Non-pigmented ciliary epithelial cell (primary cell): ENCODE measurements around the gene CD24.
"Not testable (repeated sequence)": the region's sequence is repeated elsewhere in the genome, so short reads cannot be mapped to it uniquely, and the experiment has no call there.

Experiments
- DNase-seq: peaks from one replicate; pipeline ENCODE4 v3.0.0-alpha.2; 2010; ENCODE audit warnings: low read depth

The CD24 gene

DNA sequence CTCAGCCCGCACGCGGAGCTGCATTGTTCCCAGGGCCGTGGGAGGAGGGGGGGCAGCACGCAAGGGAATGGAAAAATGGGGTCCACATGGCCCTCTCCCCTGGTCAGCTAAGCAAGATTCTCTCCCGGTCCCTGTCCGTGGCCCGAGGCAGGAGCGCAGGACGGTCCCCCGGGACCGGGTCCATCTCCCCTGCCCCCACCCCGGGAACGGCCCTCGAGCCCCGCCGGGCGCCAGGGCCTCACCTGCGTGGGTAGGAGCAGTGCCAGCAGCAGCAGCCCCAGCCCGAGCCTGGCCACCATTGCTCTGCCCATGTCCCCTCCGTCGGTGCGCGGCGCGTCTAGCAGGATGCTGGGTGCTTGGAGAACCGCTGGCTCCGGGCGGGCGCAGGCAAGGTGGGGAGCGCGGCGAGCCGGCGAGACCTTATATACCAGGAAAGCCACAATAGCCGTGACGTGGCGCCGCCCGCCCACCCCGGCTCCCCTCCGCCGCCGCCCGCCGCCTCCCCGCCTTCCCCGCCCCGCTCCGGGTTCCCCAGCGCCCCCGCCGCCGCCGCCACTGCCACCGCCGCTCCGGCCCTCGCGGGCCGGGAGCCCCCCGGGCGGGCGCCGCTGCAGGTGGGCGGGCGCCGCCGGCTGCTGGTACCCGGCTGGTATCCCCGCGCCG lies at the start of gene CD24:
Gene CD24 (minus strand): TSS at position 394 of the 663 bp plus-strand sequence. CDS start 83 bp downstream, at position 311.
- DNase-seq, result no peak

DNA sequence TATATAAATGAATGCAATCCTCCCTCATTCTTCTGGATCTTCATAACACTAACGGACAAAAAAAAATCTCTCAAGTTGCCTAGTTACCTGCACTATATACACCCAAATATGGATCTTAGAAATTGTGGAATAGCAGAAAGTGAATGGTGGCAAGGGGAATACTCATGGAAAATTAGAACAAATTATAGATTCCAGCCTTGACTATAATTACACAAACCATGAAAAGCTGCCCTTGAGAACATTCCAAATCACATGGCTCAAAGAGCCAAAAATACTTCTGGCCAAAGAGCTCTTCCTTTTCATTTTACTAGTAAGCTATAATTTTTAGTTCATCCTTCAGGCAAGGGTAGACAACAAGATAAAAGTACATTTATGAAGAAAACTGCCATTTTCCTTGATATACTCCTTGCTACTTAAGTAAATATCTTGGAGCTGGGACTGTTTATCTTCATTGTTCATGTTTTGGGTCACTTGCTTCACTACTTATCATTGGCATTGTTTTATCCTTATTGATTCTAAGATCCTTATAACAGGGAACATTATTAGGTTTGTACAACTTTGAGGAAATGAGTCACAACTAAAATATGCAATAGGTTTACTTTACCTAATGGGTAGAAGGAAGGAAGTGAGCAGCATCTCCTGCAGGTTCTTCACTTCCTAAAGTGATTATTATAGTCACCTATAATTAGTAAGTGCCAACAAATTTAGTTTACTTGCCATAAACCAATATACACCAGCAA lies 47.1 kb upstream of the CD24 start:
- no peak for DNase-seq

- DNase-seq, result no peak
Observed at GRCh38 chr6:107020239-107020638, 45.7 kb upstream of the CD24 start.

GRCh38 chr6:107019628-107020027 lies 45.1 kb upstream of the CD24 start:
- DNase-seq, result not testable (repeated sequence)

- no peak for DNase-seq
Observed at GRCh38 chr6:107019047-107019446, 44.5 kb upstream of the CD24 start.

GRCh38 chr6:107009499-107009898 lies 35.0 kb upstream of the CD24 start:
- DNase-seq, result no peak

DNA sequence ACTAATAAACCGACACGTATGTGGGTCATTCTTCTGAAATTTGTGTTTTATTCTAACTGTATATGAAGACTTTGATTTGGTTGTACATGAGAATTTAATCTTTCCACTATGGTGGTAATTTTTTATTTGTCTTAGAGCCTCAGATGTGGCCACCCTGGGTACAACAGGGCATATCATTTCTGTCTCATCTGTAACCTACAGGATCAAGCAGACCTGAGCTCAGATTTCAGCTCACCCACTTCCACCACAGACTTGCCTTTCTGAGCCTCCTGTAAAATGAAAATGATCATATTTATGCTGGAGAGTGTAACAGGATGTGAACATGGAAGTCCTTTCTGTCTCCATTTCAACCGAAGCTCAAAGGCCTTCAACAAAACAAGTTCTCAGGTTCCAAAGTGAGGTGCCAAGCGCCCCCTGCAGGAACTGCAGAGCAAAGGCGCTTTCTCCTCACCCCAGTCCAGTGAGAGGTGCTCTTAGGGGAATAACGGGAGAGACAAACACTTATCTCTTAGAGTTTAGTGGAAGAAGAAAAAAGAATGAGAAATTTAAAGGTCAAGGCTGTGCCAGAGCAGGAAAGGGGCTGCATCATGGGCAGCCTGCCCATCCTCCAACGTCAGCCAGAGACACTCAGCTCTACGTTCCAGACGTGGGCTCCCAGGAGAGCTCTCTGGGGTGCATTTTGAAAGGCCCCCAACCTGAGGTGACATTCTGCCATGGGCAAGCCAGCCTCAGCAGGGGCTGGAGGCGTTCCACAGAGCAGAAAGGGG lies 23.0 kb upstream of the CD24 start:
- peak; percentile 5 for DNase-seq

DNA sequence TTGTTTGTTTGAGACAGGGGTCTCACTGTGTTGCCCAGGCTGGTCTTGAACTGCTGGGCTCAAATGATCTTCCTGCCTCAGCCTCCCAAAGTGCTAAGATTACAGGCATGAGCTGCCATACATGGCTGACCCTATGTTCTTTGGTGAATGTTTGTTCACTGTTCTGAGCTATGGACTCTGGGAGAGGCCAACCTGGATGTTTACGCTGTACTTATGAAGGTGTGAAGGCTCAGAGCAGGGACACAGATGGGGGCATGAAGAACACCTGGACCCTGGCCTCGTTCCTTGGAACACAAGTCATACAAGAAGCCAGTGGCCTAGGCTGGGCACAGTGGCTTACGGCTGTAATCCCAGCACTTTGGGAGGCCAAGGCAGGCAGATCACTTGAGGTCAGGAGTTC lies 21.1 kb upstream of the CD24 start:
- DNase-seq, result no peak

DNA sequence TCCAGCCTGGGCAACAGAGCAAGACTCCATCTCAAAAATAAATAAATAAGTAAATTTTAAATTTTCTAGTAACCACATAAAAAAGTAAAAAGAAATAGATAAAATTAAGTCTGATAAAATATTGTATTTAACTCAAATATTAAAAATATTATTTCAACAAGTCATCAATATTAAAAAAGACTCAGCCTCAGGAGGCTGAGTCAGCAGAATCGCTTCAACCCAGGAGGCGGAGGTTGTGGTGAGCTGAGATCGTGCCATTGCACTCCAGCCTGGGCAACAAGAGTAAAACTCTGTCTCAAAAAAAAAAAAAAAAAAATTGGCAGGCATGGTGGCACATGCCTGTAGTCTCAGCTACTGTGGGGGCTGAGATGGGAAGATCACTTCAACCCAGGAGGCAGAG lies 15.2 kb upstream of the CD24 start:
- DNase-seq, result not testable (repeated sequence)

GRCh38 chr6:106988664-106989063 lies 14.1 kb upstream of the CD24 start:
- DNase-seq, result no peak

- no peak for DNase-seq
Observed at GRCh38 chr6:106981926-106982325, 7.4 kb upstream of the CD24 start.

DNA sequence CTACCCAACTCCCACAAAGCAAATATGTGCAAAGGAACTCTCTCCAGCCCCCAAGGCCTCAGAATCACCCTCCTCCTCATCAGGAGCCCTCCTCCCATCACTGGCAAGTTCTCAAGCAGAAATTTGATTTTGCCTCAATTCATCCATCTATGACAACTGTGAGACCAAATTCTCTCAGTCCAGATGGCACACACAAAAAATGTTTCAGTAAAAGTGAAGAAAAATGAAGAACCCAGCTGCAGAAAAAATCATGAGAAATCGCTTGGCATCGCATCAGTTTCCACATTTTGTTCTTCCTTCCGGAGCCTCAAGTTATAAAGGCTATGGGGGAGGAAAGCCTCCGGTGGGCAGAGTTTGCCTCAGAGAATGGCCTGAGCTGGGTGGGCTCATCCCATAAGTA lies 6.4 kb upstream of the CD24 start:
- DNase-seq, result no peak

- peak; percentile 44 for DNase-seq
Observed at GRCh38 chr6:106979435-106979884, 4.9 kb upstream of the CD24 start.

- DNase-seq, result no peak
Observed at GRCh38 chr6:106977246-106977645, 2.7 kb upstream of the CD24 start.

DNA sequence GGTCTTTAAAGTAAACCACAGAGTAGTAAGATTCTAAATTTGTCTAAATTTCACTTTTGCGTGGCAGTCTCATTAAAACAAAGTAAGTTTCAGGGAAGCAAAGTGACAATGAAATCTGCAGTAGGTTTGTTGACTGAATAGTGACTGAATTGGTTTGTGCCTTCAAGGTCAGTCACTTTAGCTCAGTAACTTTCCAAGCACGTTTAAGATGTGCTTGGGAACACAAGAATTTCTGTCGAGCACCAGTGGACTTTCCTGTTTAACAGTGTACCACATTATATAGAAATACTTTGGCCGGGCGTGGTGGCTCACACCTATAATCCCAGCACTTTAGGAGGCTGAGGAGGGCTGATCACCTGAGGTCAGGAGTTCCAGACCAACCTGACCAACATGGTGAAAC lies 1.7 kb upstream of the CD24 start:
- DNase-seq, result no peak

GRCh38 chr6:106975738-106976064 lies 1.2 kb upstream of the CD24 start:
- DNase-seq, result no peak

DNA sequence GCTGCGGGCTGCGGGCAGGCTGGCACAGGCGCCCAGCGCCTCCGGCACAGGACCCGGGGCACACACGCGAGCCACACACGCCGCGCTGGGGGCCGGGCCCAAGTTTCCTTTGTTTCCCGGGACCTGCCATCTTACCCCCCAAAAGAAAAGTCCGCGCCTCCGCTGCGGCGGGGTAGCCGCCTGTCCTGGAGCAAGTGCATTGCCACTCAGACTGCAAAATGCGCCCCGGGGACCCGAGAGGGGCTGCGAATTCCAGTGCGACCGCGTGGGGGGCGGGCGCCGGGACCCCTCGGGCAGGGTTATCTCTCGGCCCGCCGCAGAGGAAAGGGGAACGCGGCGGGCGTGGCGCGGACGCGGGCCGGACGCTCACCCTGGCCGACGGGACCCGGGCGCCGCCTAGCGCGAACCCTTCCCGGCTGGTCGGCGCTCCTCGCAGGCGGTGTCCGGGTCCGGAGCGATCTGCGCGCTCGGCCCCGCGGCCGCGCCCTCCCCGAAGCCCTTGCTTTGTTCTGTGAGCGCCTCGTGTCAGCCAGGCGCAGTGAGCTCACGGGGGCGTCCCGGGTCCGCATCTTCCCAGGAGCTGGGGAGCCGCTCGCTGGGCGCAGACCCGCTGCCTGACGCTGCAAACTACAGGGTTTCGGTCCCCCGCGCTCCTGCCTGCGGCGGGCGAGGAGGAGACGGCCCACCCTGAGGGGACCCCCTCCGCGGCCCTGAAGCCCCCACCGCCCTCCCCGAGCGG lies 639 bp upstream of the CD24 start:
- DNase-seq, result no peak

DNA sequence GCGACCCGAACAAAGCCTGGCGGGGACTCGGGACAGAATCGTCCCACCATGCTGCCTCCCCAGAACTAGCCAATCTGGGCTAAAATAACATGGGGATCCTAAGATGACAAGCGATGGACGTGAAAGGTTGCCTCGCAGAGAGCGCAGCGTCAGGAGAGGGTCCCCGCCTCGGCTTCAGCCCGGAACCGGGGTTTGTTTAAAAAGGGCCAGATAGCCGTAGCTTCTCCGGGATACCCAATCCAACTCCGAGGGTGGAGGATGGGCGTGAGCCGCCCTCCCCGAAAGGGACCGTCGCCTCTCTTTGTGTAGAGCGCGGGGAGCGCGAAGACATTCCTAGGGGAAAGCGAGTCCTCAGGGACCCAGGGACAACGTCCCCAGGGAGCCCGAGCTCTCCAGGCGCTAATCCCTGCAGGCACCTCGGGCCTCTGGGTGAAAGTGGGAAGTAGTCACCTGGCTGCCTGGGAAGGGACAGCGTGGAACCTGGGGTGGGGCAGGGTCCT lies 643 bp downstream of the CD24 start:
- DNase-seq, result no peak

- DNase-seq, result no peak
Observed at GRCh38 chr6:106973018-106973835, 1.3 kb downstream of the CD24 start.

DNA sequence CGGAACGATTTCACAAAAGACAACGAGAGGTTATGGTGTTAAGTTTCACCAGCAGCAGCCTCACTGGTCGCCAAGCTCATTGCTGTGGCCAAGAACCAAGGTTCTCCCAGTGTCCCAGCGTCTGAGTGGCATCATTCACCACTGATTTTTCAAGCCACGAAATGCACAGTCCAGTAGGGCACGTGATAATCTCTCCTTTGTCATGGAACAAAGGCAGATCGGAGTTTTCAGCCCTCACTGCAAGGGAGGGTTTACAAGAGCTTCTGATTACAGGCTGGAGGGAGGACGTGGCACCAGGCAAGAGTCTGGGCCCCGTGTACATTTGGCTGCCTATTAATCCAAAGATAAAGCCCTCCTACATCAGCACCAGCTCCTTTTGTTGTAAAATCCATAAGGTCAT lies 2.0 kb downstream of the CD24 start:
- DNase-seq, result no peak

- not testable (repeated sequence) for DNase-seq
Observed at GRCh38 chr6:106970769-106971168, 3.8 kb downstream of the CD24 start.
